ENCODE data around the gene KMT2A.
A peak's percentile ranks its signal among the peaks of the same experiment; 100 is the strongest.
"Not testable (repeated sequence)": the region's sequence is repeated elsewhere in the genome, so short reads cannot be mapped to it uniquely, and the experiment has no call there.

The KMT2A gene

DNA sequence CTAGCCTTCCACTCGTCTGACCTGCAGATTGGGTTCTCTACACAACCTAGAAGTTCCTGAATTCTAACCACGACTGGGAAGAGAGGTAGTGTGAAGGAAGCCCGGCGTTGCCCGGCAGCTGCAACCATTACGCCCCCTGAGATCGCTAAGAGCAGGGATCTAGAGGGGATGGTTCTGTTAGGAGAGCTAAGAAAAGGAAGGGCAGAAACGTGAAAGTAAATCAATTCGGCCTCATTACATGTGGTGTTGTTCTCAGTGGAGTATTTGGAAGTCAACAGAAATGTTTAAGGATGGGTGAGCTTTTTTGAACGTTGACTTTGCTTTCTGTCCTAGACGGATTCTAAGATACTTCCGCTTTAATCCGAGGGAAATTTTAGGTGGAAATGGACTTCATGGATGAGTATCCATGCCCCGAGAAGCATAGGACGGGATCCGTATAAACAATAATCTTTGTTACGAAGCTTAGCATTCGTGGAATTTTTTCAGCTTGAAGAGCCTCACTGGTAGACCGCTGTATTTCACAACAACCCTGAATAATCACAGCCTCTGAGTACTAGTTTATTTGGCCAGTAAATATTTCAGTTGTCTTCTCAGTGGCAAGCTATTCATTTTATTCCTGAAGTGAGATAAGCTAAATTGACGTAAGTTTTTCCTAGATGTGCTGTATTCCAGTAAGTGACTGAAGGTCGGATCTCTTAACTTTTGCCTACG, 34.3 kb upstream of the KMT2A start:
- no peaks in the 10 kb centered on the region for H3K27me3 ChIP-seq
- peaks cover 25 to 26% of the 10 kb centered on the region in 2 experiments for H3K4me1 ChIP-seq (ENCODE audit: control insufficient read depth in 1 of 2, insufficient read depth in 1 of 2, low read depth in 1 of 2, low read length in 1 of 2)
- peak overlapping the region; percentile 82 to 95 for H3K4me3 ChIP-seq (ENCODE audit: low read depth in 1 of 2, low read length in 1 of 2)
- TF ChIP-seq, protein P1, sequence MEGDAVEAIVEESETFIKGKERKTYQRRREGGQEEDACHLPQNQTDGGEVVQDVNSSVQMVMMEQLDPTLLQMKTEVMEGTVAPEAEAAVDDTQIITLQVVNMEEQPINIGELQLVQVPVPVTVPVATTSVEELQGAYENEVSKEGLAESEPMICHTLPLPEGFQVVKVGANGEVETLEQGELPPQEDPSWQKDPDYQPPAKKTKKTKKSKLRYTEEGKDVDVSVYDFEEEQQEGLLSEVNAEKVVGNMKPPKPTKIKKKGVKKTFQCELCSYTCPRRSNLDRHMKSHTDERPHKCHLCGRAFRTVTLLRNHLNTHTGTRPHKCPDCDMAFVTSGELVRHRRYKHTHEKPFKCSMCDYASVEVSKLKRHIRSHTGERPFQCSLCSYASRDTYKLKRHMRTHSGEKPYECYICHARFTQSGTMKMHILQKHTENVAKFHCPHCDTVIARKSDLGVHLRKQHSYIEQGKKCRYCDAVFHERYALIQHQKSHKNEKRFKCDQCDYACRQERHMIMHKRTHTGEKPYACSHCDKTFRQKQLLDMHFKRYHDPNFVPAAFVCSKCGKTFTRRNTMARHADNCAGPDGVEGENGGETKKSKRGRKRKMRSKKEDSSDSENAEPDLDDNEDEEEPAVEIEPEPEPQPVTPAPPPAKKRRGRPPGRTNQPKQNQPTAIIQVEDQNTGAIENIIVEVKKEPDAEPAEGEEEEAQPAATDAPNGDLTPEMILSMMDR (IDR thresholded peaks at IDR 0.05) = no peak
- H3K9me3 ChIP-seq = no peaks in the 10 kb centered on the region
- peaks cover 36% of the 10 kb centered on the region for H3K36me3 ChIP-seq
- H3K27ac ChIP-seq = peak overlapping the region; percentile 83

DNA sequence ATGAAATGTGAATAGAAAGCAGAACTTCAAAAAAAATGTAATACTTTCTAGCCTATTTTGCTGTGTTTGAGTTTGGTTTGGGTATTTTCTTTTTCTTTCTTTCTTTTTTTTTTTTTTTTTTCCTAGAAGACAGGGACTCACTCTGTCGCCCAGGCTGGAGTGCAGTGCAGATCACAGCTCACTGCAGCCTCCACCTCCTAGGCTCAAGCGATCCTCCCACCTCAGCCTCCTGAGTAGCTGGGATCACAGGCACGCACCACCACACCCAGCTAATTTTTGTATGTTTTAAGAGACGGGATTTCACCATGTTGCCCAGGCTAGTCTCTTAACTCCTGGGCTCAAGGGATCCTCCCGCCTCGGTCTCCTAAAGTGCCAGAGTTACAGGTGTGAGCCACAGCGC, 33.7 kb upstream of the KMT2A start:
- Histone ChIP-seq H3K36me3 (peaks cover 36% of the 10 kb centered on the region), H3K4me1 (ENCODE audit: control insufficient read depth in 1 of 2, insufficient read depth in 1 of 2, low read depth in 1 of 2, low read length in 1 of 2) (peaks cover 25 to 26% of the 10 kb centered on the region in 2 experiments), H3K4me3 (ENCODE audit: low read depth in 1 of 2, low read length in 1 of 2) (peak overlapping the region; percentile 82 to 95), H3K27ac (peak overlapping the region; percentile 83)
- H3K27me3 ChIP-seq, H3K9me3 ChIP-seq: not testable (repeated sequence)

DNA sequence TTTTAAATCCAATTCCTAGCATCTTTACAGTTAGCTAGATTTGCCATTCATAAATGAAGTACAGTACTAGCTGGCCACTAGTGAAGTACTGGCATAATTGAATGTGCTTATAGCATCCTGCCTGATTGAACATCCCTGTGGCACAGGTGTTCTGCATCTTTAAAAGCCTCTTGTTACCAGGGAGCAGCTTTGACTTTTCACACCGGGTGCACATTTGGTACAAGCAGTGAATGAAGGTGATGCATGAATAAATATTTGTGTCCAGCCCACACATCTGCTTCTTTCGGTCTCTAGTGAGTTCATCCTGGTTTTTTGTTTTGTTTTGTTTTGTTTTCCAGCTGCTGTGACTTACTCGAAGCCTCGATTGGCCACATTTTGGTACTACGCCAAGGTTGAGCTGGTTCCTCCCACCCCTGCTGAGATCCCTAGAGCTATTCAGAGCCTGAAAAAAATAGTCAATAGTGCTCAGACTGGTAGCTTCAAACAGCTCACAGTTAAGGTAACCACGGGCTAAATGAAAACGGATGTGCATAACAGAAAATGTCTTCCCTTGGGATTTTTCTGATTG, 29.6 kb upstream of the KMT2A start:
- TF ChIP-seq, protein P1 (IDR thresholded peaks at IDR 0.05) = no peak
- no peaks in the 10 kb centered on the region for H3K27me3 ChIP-seq
- H3K9me3 ChIP-seq = no peaks in the 10 kb centered on the region
- no peak overlapping the region for H3K27ac ChIP-seq
- H3K4me3 ChIP-seq (ENCODE audit: low read depth in 1 of 2, low read length in 1 of 2) = no peak overlapping the region
- H3K4me1 ChIP-seq (ENCODE audit: control insufficient read depth in 1 of 2, insufficient read depth in 1 of 2, low read depth in 1 of 2, low read length in 1 of 2) = peaks cover 18% of the 10 kb centered on the region in 2 experiments
- peaks cover 39% of the 10 kb centered on the region for H3K36me3 ChIP-seq

DNA sequence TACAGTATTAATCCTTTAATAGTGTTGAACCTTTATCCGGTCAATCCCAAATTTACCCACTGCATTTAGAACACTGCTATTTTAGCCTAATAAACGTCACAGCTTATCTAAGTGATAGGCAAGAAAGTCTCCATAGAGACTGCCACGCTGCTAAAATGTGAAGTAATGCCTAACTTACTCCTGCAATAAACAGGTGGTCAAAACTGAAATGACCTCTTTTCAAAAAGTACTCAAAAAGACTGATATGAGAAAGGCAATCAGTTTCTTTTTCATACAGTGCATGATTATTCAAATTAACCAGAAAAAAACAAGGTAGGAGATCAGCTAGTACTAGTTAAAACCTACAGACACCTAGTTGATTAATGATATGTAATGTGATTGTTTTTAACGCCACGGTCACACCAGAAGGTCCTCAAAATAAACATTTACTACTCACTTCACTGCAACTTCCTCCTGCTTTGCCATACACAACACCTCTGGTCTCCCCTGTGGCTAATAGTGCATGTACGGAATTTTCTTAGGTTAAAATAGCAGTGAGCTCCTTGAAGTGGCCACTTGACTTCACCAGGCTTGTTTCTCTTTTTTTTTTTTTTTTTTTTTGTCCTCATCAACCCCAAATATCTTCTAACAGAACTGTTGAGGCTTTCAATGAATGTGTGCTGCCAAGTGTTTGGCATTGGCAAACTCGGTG, 26.1 kb upstream of the KMT2A start:
- H3K9me3 ChIP-seq = no peaks in the 10 kb centered on the region
- TF ChIP-seq, protein P1 (IDR thresholded peaks at IDR 0.05) = no peak
- H3K27ac ChIP-seq = no peak overlapping the region
- peaks cover 3 to 8% of the 10 kb centered on the region in 2 experiments for H3K4me1 ChIP-seq (ENCODE audit: control insufficient read depth in 1 of 2, insufficient read depth in 1 of 2, low read depth in 1 of 2, low read length in 1 of 2)
- no peak overlapping the region for H3K4me3 ChIP-seq (ENCODE audit: low read depth in 1 of 2, low read length in 1 of 2)
- no peaks in the 10 kb centered on the region for H3K27me3 ChIP-seq
- peaks cover 45% of the 10 kb centered on the region for H3K36me3 ChIP-seq

DNA sequence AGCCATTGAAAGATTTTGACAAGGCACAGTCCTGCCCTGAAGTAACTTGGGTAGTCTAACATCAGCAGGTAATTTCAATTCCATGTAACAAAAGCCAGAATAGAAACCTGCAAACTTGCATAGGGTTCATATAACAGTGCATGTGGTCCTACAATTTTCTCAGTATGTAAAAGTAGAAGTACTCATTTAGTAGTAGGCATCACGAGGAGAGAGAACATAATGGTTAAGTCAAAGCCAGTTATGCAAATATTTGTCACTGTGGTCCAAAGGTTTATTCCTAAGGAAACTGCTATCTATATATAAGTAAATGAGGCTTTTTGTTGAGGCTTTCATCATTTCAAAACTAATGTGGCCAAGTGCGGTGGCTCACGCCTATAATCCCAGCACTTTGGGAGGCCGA, 24.8 kb upstream of the KMT2A start:
- no peaks in the 10 kb centered on the region for H3K9me3 ChIP-seq
- TF ChIP-seq, protein P1 (IDR thresholded peaks at IDR 0.05) = no peak
- peaks cover 6 to 11% of the 10 kb centered on the region in 2 experiments for H3K4me1 ChIP-seq (ENCODE audit: control insufficient read depth in 1 of 2, insufficient read depth in 1 of 2, low read depth in 1 of 2, low read length in 1 of 2)
- no peak overlapping the region for H3K27ac ChIP-seq
- no peak overlapping the region for H3K4me3 ChIP-seq (ENCODE audit: low read depth in 1 of 2, low read length in 1 of 2)
- H3K27me3 ChIP-seq = no peaks in the 10 kb centered on the region
- H3K36me3 ChIP-seq = peaks cover 36% of the 10 kb centered on the region

DNA sequence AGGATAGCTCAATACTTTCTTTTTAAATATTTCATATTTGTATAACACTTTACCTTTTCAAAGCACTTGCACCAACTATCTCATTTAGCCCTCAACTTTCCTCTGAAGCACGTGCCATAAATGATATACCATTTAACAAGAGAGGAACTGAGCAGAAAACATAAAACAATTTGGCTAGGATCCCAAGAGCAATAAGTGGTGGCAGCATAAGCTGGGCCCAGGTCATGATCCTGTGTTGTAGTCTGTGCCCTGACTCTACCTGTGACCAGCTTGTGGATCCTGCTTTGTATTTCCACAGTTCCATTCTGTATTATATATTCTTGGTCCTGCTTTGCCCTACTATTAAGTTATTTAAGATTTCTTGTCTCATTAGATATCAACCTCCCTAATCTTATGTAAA, 23.4 kb upstream of the KMT2A start:
- TF ChIP-seq, protein P1 (IDR thresholded peaks at IDR 0.05) = no peak
- Histone ChIP-seq H3K27me3 (no peaks in the 10 kb centered on the region), H3K4me1 (ENCODE audit: control insufficient read depth in 1 of 2, insufficient read depth in 1 of 2, low read depth in 1 of 2, low read length in 1 of 2) (peaks cover 6 to 11% of the 10 kb centered on the region in 2 experiments), H3K36me3 (peaks cover 24% of the 10 kb centered on the region), H3K4me3 (ENCODE audit: low read depth in 1 of 2, low read length in 1 of 2) (no peak overlapping the region), H3K9me3 (no peaks in the 10 kb centered on the region), H3K27ac (no peak overlapping the region)

Data from neutrophil (primary cell).